HEK293 (cell line): ENCODE results near the gene CRIP1.

Source experiments
- CTCF ChIA-PET: fragments of 350-600 bp; formaldehyde crosslinking; extraction: SDS; loops from one replicate; lab custom pipeline; 2021; ENCODE audit warnings: antibody characterized with exemption; lab: Yijun Ruan, JAX
- POLR2A ChIA-PET: fragments of 300-600 bp; formaldehyde crosslinking; extraction: SDS; loops from one replicate; lab custom pipeline; 2020; ENCODE audit warnings: antibody characterized with exemption, inconsistent platforms; lab: Yijun Ruan, JAX
- H3K27ac ChIP-seq: fragments of 200-500 bp; sonication (Bioruptor generic); 2 replicates; pipeline ENCODE4 v1.5.1; 2014; ENCODE audit warnings: low read depth, low read length, control low read depth, inconsistent platforms; ENCODE audit errors: extremely low read depth
- H3K36me3 ChIP-seq, 2 experiments: fragments of 200-500 bp in 1 of 2; sonication (Bioruptor generic) in 1 of 2; 1 replicate in 1 of 2; 2 replicates in 1 of 2; pipeline ENCODE4 v1.5.1; 2014 to 2017; ENCODE audit warnings: inconsistent platforms in 2 of 2, low read length in 2 of 2; ENCODE audit not compliant: control insufficient read depth in 2 of 2, insufficient read depth in 1 of 2
- H3K4me1 ChIP-seq: fragments of 200-500 bp; sonication (Bioruptor generic); 2 replicates; pipeline ENCODE4 v1.5.1; 2014; ENCODE audit warnings: mild to moderate bottlenecking, low read length, inconsistent platforms; ENCODE audit not compliant: control insufficient read depth, insufficient read depth
- H3K4me3 ChIP-seq: 2 replicates; pipeline ENCODE4 v1.5.1; 2011; ENCODE audit warnings: low read depth, mild to moderate bottlenecking, control low read depth, low read length, moderate library complexity
- H3K9me3 ChIP-seq: fragments of 200-500 bp; sonication (Bioruptor generic); 2 replicates; pipeline ENCODE4 v1.5.1; 2014; ENCODE audit warnings: low read depth, low read length, inconsistent platforms; ENCODE audit not compliant: control insufficient read depth, insufficient read depth
- GLIS1 ChIP-seq: fragments of 450-650 bp; formaldehyde crosslinking; IDR thresholded peaks from 2 replicates; pipeline ENCODE4 v1.5.1; 2016; ENCODE audit warnings: missing biosample characterization, missing genetic modification characterization
- GLIS2 ChIP-seq: fragments of 450-650 bp; formaldehyde crosslinking; IDR thresholded peaks from 2 replicates; pipeline ENCODE4 v1.5.1; 2016; ENCODE audit warnings: missing biosample characterization, missing genetic modification characterization
- KLF1 ChIP-seq: fragments of 450-650 bp; formaldehyde crosslinking; IDR thresholded peaks from 2 replicates; pipeline ENCODE4 v1.5.1; 2016; ENCODE audit warnings: missing biosample characterization, missing genetic modification characterization
- KLF10 ChIP-seq: fragments of 450-650 bp; IDR thresholded peaks from 2 replicates; pipeline ENCODE4 v1.5.1; 2018; ENCODE audit warnings: missing biosample characterization, mild to moderate bottlenecking, missing genetic modification characterization
- KLF9 ChIP-seq: fragments of 450-650 bp; formaldehyde crosslinking; IDR thresholded peaks from 2 replicates; pipeline ENCODE4 v1.5.1; 2016; ENCODE audit warnings: missing biosample characterization, missing genetic modification characterization, low read depth
- MEIS1 ChIP-seq: sonication (generic); formaldehyde crosslinking; IDR thresholded peaks from 2 replicates; pipeline ENCODE4 v1.8.1; 2022; ENCODE audit warnings: missing genetic modification reagents, mild to moderate bottlenecking, borderline replicate concordance
- MZF1 ChIP-seq: fragments of 450-650 bp; formaldehyde crosslinking; IDR thresholded peaks from 2 replicates; pipeline ENCODE4 v1.5.1; 2017; ENCODE audit warnings: missing biosample characterization, missing genetic modification characterization, borderline replicate concordance
- RBAK ChIP-seq: fragments of 450-650 bp; formaldehyde crosslinking; IDR thresholded peaks from 2 replicates; pipeline ENCODE4 v1.5.1; 2016; ENCODE audit warnings: missing biosample characterization, missing genetic modification characterization
- TRIM28 ChIP-seq: IDR thresholded peaks from 2 replicates; pipeline ENCODE4 v1.6.1; 2011; ENCODE audit warnings: low read length, control low read depth, borderline replicate concordance
- ZBTB17 ChIP-seq: fragments of 450-650 bp; formaldehyde crosslinking; IDR thresholded peaks from 2 replicates; pipeline ENCODE4 v1.5.1; 2016; ENCODE audit warnings: missing biosample characterization, missing genetic modification characterization
- ZBTB8A ChIP-seq: fragments of 450-650 bp; formaldehyde crosslinking; IDR thresholded peaks from 2 replicates; pipeline ENCODE4 v1.5.1; 2016; ENCODE audit warnings: missing biosample characterization, missing genetic modification characterization
- ZNF121 ChIP-seq: fragments of 450-650 bp; formaldehyde crosslinking; IDR thresholded peaks from 2 replicates; pipeline ENCODE4 v1.5.1; 2016; ENCODE audit warnings: missing biosample characterization, missing genetic modification characterization
- ZNF132 ChIP-seq: fragments of 450-650 bp; formaldehyde crosslinking; IDR thresholded peaks from 2 replicates; pipeline ENCODE4 v1.5.1; 2017; ENCODE audit warnings: missing biosample characterization, missing genetic modification characterization, borderline replicate concordance
- ZNF2 ChIP-seq: fragments of 450-650 bp; formaldehyde crosslinking; IDR thresholded peaks from 2 replicates; pipeline ENCODE4 v1.5.1; 2016; ENCODE audit warnings: missing biosample characterization, missing genetic modification characterization
- ZNF341 ChIP-seq: fragments of 450-650 bp; formaldehyde crosslinking; IDR thresholded peaks from 2 replicates; pipeline ENCODE4; 2016; ENCODE audit warnings: low read depth, missing biosample characterization, missing genetic modification characterization
- ZNF350 ChIP-seq: fragments of 450-650 bp; formaldehyde crosslinking; IDR thresholded peaks from 2 replicates; pipeline ENCODE4 v1.5.0; 2017; ENCODE audit warnings: missing biosample characterization, mild to moderate bottlenecking, missing genetic modification characterization
- ZNF423 ChIP-seq: fragments of 450-650 bp; formaldehyde crosslinking; IDR thresholded peaks from 2 replicates; pipeline ENCODE4 v1.5.1; 2016; ENCODE audit warnings: missing biosample characterization, missing genetic modification characterization
- ZNF548 ChIP-seq: fragments of 450-650 bp; formaldehyde crosslinking; IDR thresholded peaks from 2 replicates; pipeline ENCODE4 v1.5.1; 2016; ENCODE audit warnings: missing biosample characterization, missing genetic modification characterization
- ZNF555 ChIP-seq: fragments of 450-650 bp; formaldehyde crosslinking; conservative IDR thresholded peaks from 2 replicates; pipeline ENCODE4 v1.5.1; 2017; ENCODE audit warnings: missing biosample characterization, mild to moderate bottlenecking, missing genetic modification characterization, inconsistent platforms
- ZNF596 ChIP-seq: fragments of 450-650 bp; IDR thresholded peaks from 2 replicates; pipeline ENCODE4 v1.5.0; 2018; ENCODE audit warnings: missing biosample characterization, mild to moderate bottlenecking, missing genetic modification characterization, moderate library complexity
- ZNF600 ChIP-seq: fragments of 450-650 bp; formaldehyde crosslinking; IDR thresholded peaks from 2 replicates; pipeline ENCODE4 v1.5.1; 2016; ENCODE audit warnings: missing biosample characterization, missing genetic modification characterization
- ZNF623 ChIP-seq: fragments of 450-650 bp; formaldehyde crosslinking; IDR thresholded peaks from 2 replicates; pipeline ENCODE4 v1.5.1; 2016; ENCODE audit warnings: missing biosample characterization, missing genetic modification characterization
- ZNF654 ChIP-seq: fragments of 450-650 bp; formaldehyde crosslinking; IDR thresholded peaks from 2 replicates; pipeline ENCODE4 v1.5.1; 2016; ENCODE audit warnings: low read depth, missing biosample characterization, missing genetic modification characterization
- ZNF768 ChIP-seq: fragments of 450-650 bp; formaldehyde crosslinking; IDR thresholded peaks from 2 replicates; pipeline ENCODE4 v1.5.1; 2018; ENCODE audit warnings: missing biosample characterization, mild to moderate bottlenecking, missing genetic modification characterization
- ZNF843 ChIP-seq: fragments of 450-650 bp; formaldehyde crosslinking; IDR thresholded peaks from 2 replicates; pipeline ENCODE4 v1.5.1; 2016; ENCODE audit warnings: missing biosample characterization, missing genetic modification characterization
- TF ChIP-seq, protein P1 (sequence below): fragments of 450-650 bp; IDR thresholded peaks from 2 replicates; pipeline ENCODE4 v1.5.1; 2018; ENCODE audit warnings: missing biosample characterization, mild to moderate bottlenecking, missing genetic modification characterization
- TF ChIP-seq, protein P2 (sequence below): fragments of 450-650 bp; formaldehyde crosslinking; IDR thresholded peaks from 2 replicates; pipeline ENCODE4 v1.5.1; 2016; ENCODE audit warnings: missing biosample characterization, missing genetic modification characterization
- TF ChIP-seq, protein P3 (sequence below): fragments of 450-650 bp; formaldehyde crosslinking; IDR thresholded peaks from 2 replicates; pipeline ENCODE4 v1.5.1; 2016; ENCODE audit warnings: missing biosample characterization, missing genetic modification characterization
- TF ChIP-seq, protein P4 (sequence below): fragments of 450-650 bp; formaldehyde crosslinking; IDR thresholded peaks from 2 replicates; pipeline ENCODE4 v1.5.1; 2016; ENCODE audit warnings: missing biosample characterization, missing genetic modification characterization
- TF ChIP-seq, protein P5 (sequence below): fragments of 450-650 bp; formaldehyde crosslinking; IDR thresholded peaks from 2 replicates; pipeline ENCODE4 v1.5.1; 2016; ENCODE audit warnings: missing biosample characterization, missing genetic modification characterization
- TF ChIP-seq, protein P6 (sequence below): fragments of 450-650 bp; formaldehyde crosslinking; IDR thresholded peaks from 2 replicates; pipeline ENCODE4 v1.5.1; 2016; ENCODE audit warnings: missing biosample characterization, missing genetic modification characterization

CRIP1 gene

DNA sequence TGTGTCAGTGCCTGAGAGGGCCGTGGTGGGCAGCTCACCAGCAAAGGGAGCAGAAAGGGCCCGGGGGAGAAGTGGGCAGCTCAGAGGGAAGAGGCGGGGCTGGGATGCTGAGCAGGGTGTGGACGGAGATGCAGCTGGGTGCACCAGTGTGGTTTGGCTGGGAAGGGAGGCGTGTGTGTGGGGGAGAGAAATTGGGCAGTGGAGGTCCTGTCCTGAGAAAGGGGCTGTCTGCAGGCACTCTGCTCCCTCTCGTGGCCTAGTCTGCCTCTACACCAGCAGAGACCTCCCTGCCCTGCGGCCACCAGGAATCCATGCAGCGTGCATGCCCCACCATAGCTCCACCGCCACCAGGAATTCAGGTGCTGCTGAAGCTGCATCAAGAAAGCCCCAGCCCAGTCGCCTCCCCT is 46.1 kb downstream of the CRIP1 start:
- ChIA-PET POLR2A (interaction anchor here (0.9 kb wide), 1 partner anchor 40 kb away, joined by 3 read pairs; no protein-coding TSS in a partner anchor), CTCF (interaction anchor here (0.7 to 3.5 kb wide), 7 partner anchors 12 to 843 kb away, joined by 3 to 15 read pairs (median 3); no protein-coding TSS in a partner anchor)
- Histone ChIP-seq H3K9me3 (no peaks in the 10 kb centered on the region), H3K27ac (no peak overlapping the region), H3K4me1 (no peaks in the 10 kb centered on the region), H3K36me3 (peaks cover 0 to 24% of the 10 kb centered on the region in 2 experiments; a peak in 1 of 3 replicates), H3K4me3 (no peak overlapping the region)
- TF ChIP-seq, protein P1, sequence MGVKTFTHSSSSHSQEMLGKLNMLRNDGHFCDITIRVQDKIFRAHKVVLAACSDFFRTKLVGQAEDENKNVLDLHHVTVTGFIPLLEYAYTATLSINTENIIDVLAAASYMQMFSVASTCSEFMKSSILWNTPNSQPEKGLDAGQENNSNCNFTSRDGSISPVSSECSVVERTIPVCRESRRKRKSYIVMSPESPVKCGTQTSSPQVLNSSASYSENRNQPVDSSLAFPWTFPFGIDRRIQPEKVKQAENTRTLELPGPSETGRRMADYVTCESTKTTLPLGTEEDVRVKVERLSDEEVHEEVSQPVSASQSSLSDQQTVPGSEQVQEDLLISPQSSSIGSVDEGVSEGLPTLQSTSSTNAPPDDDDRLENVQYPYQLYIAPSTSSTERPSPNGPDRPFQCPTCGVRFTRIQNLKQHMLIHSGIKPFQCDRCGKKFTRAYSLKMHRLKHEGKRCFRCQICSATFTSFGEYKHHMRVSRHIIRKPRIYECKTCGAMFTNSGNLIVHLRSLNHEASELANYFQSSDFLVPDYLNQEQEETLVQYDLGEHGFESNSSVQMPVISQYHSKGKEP (tag by site-specific recombination): peak; percentile 84
- TF ChIP-seq ZNF555 (tag by site-specific recombination): no peak
- peak; percentile 77 for TF ChIP-seq ZNF2 (tag by site-specific recombination)
- no peak for TF ChIP-seq ZNF121
- no peak for TF ChIP-seq ZNF341 (tag by site-specific recombination)
- TF ChIP-seq MEIS1: no peak
- TF ChIP-seq, protein P2, sequence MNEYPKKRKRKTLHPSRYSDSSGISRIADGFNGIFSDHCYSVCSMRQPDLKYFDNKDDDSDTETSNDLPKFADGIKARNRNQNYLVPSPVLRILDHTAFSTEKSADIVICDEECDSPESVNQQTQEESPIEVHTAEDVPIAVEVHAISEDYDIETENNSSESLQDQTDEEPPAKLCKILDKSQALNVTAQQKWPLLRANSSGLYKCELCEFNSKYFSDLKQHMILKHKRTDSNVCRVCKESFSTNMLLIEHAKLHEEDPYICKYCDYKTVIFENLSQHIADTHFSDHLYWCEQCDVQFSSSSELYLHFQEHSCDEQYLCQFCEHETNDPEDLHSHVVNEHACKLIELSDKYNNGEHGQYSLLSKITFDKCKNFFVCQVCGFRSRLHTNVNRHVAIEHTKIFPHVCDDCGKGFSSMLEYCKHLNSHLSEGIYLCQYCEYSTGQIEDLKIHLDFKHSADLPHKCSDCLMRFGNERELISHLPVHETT (tag by site-specific recombination): no peak
- peak; percentile 19; the same call in 1 of the 2 replicates for TF ChIP-seq KLF9
- peak; percentile 34; the same call in 1 of the 2 replicates for TF ChIP-seq KLF10 (tag by site-specific recombination)
- TF ChIP-seq ZNF596: no peak
- TF ChIP-seq RBAK (tag by site-specific recombination): no peak
- no peak for TF ChIP-seq ZNF132 (tag by site-specific recombination)
- peak; percentile 44 for TF ChIP-seq GLIS1 (tag by site-specific recombination)
- no peak for TF ChIP-seq TRIM28
- TF ChIP-seq, protein P3, sequence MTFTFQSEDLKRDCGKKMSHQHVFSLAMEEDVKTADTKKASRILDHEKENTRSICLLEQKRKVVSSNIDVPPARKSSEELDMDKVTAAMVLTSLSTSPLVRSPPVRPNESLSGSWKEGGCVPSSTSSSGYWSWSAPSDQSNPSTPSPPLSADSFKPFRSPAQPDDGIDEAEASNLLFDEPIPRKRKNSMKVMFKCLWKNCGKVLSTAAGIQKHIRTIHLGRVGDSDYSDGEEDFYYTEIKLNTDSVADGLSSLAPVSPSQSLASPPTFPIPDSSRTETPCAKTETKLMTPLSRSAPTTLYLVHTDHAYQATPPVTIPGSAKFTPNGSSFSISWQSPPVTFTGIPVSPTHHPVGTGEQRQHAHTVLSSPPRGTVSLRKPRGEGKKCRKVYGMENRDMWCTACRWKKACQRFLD: no peak
- no peak for TF ChIP-seq ZNF843
- TF ChIP-seq, protein P4, sequence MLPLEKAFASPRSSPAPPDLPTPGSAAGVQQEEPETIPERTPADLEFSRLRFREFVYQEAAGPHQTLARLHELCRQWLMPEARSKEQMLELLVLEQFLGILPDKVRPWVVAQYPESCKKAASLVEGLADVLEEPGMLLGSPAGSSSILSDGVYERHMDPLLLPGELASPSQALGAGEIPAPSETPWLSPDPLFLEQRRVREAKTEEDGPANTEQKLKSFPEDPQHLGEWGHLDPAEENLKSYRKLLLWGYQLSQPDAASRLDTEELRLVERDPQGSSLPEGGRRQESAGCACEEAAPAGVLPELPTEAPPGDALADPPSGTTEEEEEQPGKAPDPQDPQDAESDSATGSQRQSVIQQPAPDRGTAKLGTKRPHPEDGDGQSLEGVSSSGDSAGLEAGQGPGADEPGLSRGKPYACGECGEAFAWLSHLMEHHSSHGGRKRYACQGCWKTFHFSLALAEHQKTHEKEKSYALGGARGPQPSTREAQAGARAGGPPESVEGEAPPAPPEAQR (tag by site-specific recombination): no peak
- TF ChIP-seq, protein P5, sequence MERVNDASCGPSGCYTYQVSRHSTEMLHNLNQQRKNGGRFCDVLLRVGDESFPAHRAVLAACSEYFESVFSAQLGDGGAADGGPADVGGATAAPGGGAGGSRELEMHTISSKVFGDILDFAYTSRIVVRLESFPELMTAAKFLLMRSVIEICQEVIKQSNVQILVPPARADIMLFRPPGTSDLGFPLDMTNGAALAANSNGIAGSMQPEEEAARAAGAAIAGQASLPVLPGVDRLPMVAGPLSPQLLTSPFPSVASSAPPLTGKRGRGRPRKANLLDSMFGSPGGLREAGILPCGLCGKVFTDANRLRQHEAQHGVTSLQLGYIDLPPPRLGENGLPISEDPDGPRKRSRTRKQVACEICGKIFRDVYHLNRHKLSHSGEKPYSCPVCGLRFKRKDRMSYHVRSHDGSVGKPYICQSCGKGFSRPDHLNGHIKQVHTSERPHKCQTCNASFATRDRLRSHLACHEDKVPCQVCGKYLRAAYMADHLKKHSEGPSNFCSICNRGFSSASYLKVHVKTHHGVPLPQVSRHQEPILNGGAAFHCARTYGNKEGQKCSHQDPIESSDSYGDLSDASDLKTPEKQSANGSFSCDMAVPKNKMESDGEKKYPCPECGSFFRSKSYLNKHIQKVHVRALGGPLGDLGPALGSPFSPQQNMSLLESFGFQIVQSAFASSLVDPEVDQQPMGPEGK (tag by site-specific recombination): 0 out of 2 replicates have a peak, but pooled peaks have one; percentile 16
- peak; percentile 8; the same call in 1 of the 2 replicates for TF ChIP-seq ZNF623 (tag by site-specific recombination)
- peak; percentile 87 for TF ChIP-seq KLF1 (tag by site-specific recombination)
- peak; percentile 73 for TF ChIP-seq ZNF600
- TF ChIP-seq GLIS2 (tag by site-specific recombination): peak; percentile 63; the same call in 1 of the 2 replicates
- no peak for TF ChIP-seq ZBTB8A (tag by site-specific recombination)
- peak; percentile 17 for TF ChIP-seq ZNF654 (tag by site-specific recombination)
- no peak for TF ChIP-seq MZF1 (tag by site-specific recombination)
- no peak for TF ChIP-seq ZBTB17 (tag by site-specific recombination)
- TF ChIP-seq ZNF423: no peak
- TF ChIP-seq ZNF350 (tag by site-specific recombination): no peak
- peak; percentile 84 for TF ChIP-seq ZNF548 (tag by site-specific recombination)
- TF ChIP-seq, protein P6, sequence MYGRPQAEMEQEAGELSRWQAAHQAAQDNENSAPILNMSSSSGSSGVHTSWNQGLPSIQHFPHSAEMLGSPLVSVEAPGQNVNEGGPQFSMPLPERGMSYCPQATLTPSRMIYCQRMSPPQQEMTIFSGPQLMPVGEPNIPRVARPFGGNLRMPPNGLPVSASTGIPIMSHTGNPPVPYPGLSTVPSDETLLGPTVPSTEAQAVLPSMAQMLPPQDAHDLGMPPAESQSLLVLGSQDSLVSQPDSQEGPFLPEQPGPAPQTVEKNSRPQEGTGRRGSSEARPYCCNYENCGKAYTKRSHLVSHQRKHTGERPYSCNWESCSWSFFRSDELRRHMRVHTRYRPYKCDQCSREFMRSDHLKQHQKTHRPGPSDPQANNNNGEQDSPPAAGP: peak; percentile 34; the same call in 1 of the 2 replicates
- no peak for TF ChIP-seq ZNF768 (tag by site-specific recombination)
